ENCODE results near the gene THADA.

DNA sequence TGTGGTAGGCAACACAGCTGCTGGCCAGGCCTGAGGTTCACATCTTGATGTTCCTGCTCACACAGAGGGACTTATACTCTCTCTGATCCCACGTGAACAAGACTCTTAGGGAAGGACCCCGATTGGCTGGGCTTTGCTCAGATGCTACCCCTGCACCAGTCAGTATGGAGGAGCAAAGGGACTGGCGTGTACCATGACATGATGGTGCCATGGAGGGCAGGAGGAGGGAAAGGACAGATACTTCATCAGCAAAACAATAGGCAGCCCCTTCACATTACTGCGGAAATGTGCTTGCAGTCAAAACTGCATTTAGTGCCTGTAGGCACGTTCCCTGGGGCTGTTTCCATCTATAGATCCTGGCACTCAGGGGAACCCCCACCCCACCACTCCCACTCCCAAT is 412.1 kb downstream of the THADA start:
- no peak for TF ChIP-seq CTCF (IDR thresholded peaks at IDR 0.05)
- no peak for TF ChIP-seq POLR2A (IDR thresholded peaks at IDR 0.05)
